B cell (primary cell): ENCODE data around the gene ITGAV. TPM values are rescaled to one million over a fixed set of nuclear protein-coding genes. Genes with fewer than 3 reads are reported as not detected.

Source experiments
- ATAC-seq: fragments of 200-7000 bp; cut with Tn5 transposase; one replicate; pipeline ENCODE4 v1.10.0; 2021; ENCODE audit warnings: low read depth, mild to moderate bottlenecking, moderate number of reproducible peaks, moderate library complexity
- CTCF ChIA-PET: fragments of 350-600 bp; sonication (Branson Sonifier 250); formaldehyde crosslinking; loops from one replicate; lab custom pipeline; 2021; ENCODE audit warnings: antibody characterized with exemption, inconsistent platforms; lab: Charles Lee
- POLR2A ChIA-PET: fragments of 350-600 bp; sonication (Branson Sonifier 250); formaldehyde crosslinking; loops from one replicate; lab custom pipeline; 2021; ENCODE audit warnings: antibody characterized with exemption; lab: Charles Lee
- DNase-seq: peaks from one replicate; pipeline ENCODE4 v3.0.0; 2013
- H2AFZ ChIP-seq: 2 replicates; pipeline ENCODE4 v1.6.1; 2012; ENCODE audit warnings: mild to moderate bottlenecking, low read depth, low read length; ENCODE audit not compliant: insufficient read depth, poor library complexity, severe bottlenecking
- H3K27ac ChIP-seq, 2 donors: 1 replicate in 1 of 2; 2 replicates in 1 of 2; pipeline ENCODE4 v1.5.1; 2012 to 2013; ENCODE audit warnings: low read length in 2 of 2, mild to moderate bottlenecking in 2 of 2, moderate library complexity in 1 of 2
- H3K27me3 ChIP-seq, 4 experiments: fragments of 200-600 bp in 1 of 4; sonication (generic) in 1 of 4; replicated peaks in 1 of 4; 1 replicate in 2 of 4; 2 replicates in 2 of 4; pipeline versions ENCODE4 v1.6.1 to v1.7.0; 2013 to 2016; ENCODE audit warnings: low read length in 3 of 4, mild to moderate bottlenecking in 2 of 4, mixed read lengths in 1 of 4, moderate library complexity in 1 of 4; ENCODE audit not compliant: insufficient read depth in 4 of 4, control insufficient read depth in 3 of 4; ENCODE audit errors: control extremely low read depth in 1 of 4
- H3K36me3 ChIP-seq, 2 experiments: replicated peaks in 1 of 2; 1 replicate in 1 of 2; 2 replicates in 1 of 2; pipeline versions ENCODE4 v1.6.1 to v1.7.1; 2013; ENCODE audit warnings: low read length in 1 of 2; ENCODE audit not compliant: insufficient read depth in 2 of 2, control insufficient read depth in 1 of 2; ENCODE audit errors: control extremely low read depth in 1 of 2, extremely low read depth in 1 of 2
- H3K4me1 ChIP-seq, 2 donors: fragments of 200-600 bp in 1 of 2; sonication (generic) in 1 of 2; 1 replicate in 1 of 2; 2 replicates in 1 of 2; pipeline versions ENCODE4 v1.5.1 to v1.6.1; 2013 to 2017; ENCODE audit warnings: low read length in 2 of 2; ENCODE audit not compliant: control insufficient read depth in 2 of 2, insufficient read depth in 2 of 2
- H3K4me2 ChIP-seq: replicated peaks from 2 replicates; pipeline ENCODE3; 2012; ENCODE audit warnings: mild to moderate bottlenecking, low read depth, low read length; ENCODE audit not compliant: poor library complexity, severe bottlenecking
- H3K4me3 ChIP-seq, 5 experiments: fragments of 200-600 bp in 1 of 5; sonication (generic) in 1 of 5; 1 replicate in 3 of 5; 2 replicates in 2 of 5; pipeline versions ENCODE4 v1.5.1 to v1.7.0; 2011 to 2016; ENCODE audit warnings: low read length in 4 of 5, mild to moderate bottlenecking in 4 of 5, low read depth in 2 of 5, control low read depth in 1 of 5, moderate library complexity in 1 of 5; ENCODE audit not compliant: insufficient read depth in 1 of 5; ENCODE audit errors: control extremely low read depth in 1 of 5, extremely low read depth in 1 of 5
- H3K79me2 ChIP-seq: fragments of 200-600 bp; sonication (generic); one replicate; pipeline ENCODE4 v1.6.0; 2016; ENCODE audit warnings: low read length; ENCODE audit not compliant: control insufficient read depth, insufficient read depth
- H3K9ac ChIP-seq: fragments of 200-600 bp; sonication (generic); 2 replicates; pipeline ENCODE4 v1.6.1; 2017; ENCODE audit warnings: mild to moderate bottlenecking, low read length, moderate library complexity
- H3K9me3 ChIP-seq, 3 donors: one replicate each; pipeline versions ENCODE4 v1.6.1 to v1.7.1; 2013; ENCODE audit warnings: low read length in 2 of 3; ENCODE audit not compliant: control insufficient read depth in 2 of 3, insufficient read depth in 1 of 3; ENCODE audit errors: control extremely low read depth in 1 of 3
- H4K20me1 ChIP-seq: 2 replicates; pipeline ENCODE4 v1.6.0; 2012; ENCODE audit warnings: mild to moderate bottlenecking, low read length; ENCODE audit not compliant: insufficient read depth, control insufficient read depth, poor library complexity, severe bottlenecking
- H3K27ac Mint-ChIP-seq: one replicate; pipeline ENCODE4 v1.8.0; 2021; ENCODE audit warnings: mixed read lengths
- H3K27me3 Mint-ChIP-seq: one replicate; pipeline ENCODE4 v1.8.0; 2021; ENCODE audit warnings: mixed read lengths
- H3K4me1 Mint-ChIP-seq: one replicate; pipeline ENCODE4 v1.8.0; 2021; ENCODE audit warnings: mixed read lengths
- H3K4me3 Mint-ChIP-seq: one replicate; pipeline ENCODE4 v1.8.0; 2021; ENCODE audit warnings: mixed read lengths
- H3K9me3 Mint-ChIP-seq: one replicate; pipeline ENCODE4 v1.8.0; 2022; ENCODE audit warnings: mixed read lengths; ENCODE audit not compliant: insufficient read depth
- EZH2 ChIP-seq: IDR thresholded peaks from 2 replicates; pipeline ENCODE4 v1.6.1; 2012; ENCODE audit warnings: borderline replicate concordance, low read depth, mild to moderate bottlenecking, moderate library complexity, low read length; ENCODE audit not compliant: insufficient read depth, poor library complexity, severe bottlenecking
- WGBS: methylation state at CpG from one replicate; pipeline ENCODE4 v1.1.5; 2013; ENCODE audit warnings: missing lambda C conversion rate; ENCODE audit not compliant: insufficient coverage; 5-methylcytosine and 5-hydroxymethylcytosine counted together
- intact Hi-C: fragments of 100-400 bp; cut with micrococcal nuclease; formaldehyde crosslinking; loops from one replicate; pipeline ENCODE4 v1.10.0; 2022
- polyA plus RNA-seq: library from polyadenylated mRNA; depleted of rRNA; stranded (reverse); fragments of >200 nt; gene quantifications from 2 replicates; pipeline ENCODE4 v1.2.3, GENCODE V29; 2012
- total RNA-seq, 2 donors: library from RNA; stranded (reverse); fragments of 120-200 nt in 1 of 2; gene quantifications; 1 replicate in 1 of 2; 2 replicates in 1 of 2; pipeline versions ENCODE4 v1.2.3 to v1.2.4, GENCODE V29; 2013 to 2022
- TF ChIP-seq, protein P1 (sequence below): fragments of 200-600 bp; IDR thresholded peaks from one replicate; pipeline ENCODE4 v1.8.0; 2022; ENCODE audit warnings: antibody characterized with exemption, mild to moderate bottlenecking

The ITGAV gene
- total and polyA plus RNA-seq, 2 donors (not counting 1 experiment from before 2014, with no cell fraction given), result 0.58 to 3.6 TPM

DNA sequence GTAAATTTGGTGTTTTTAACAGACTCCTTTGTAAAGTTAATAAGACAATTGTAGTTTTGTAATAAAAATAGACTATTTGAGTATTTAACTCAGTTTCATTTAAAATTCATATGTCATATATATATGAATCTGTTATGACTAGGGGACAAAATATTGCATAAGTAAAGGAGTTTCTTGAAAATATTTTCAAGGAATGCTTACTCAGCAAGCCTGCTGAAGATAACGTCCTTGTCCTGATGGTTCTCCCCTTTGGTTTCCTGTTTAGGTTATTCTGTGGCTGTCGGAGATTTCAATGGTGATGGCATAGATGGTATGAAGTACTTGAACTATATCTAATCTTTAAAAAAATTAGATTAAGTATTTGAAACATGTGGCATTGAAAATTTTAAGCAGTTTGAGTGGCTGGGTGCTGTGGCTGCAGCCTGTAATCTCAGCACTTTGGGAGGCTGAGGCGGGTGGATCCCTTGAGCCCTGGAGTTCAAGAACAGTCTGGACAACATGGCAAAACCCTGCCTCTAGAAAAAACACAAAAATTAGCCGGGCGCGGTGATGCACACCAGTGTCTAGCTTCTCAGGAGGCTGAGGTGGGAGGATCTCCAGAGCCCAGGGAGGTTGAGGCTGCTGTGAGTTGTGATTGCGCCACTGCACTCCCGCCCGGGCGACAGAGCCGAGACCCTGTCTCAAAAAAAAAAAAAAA lies 47.1 kb downstream of the ITGAV start:
- CTCF ChIA-PET, result no interaction called here
- no peaks in the 10 kb centered on the region for H3K36me3 ChIP-seq

DNA sequence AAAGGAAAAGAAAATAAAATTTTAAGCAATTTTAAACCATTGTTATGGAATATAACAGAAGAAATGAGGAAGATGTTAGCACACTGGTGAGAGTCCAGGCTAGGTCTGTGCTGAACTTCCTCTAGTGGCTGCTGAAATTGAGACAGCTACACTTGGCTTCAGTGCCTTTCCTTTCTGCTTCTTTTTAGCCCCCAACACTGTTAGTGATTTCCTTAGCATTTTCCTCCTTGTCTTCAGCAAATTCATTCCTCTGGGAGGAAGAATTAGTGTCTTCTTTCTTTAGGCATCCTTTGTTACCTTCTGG lies 47.6 kb downstream of the ITGAV start:
- no peak overlapping the region for H3K9ac ChIP-seq
- no peak overlapping the region for H3K4me3 Mint-ChIP-seq
- no peaks in the 10 kb centered on the region for H3K9me3 Mint-ChIP-seq
- H3K4me2 ChIP-seq, result no peak overlapping the region
- DNase-seq (no peak), ATAC-seq (no peak)
- POLR2A ChIA-PET, result no interaction called here
- H4K20me1 ChIP-seq, result no peaks in the 10 kb centered on the region
- H3K36me3 ChIP-seq, result no peaks in the 10 kb centered on the region
- H3K4me1 ChIP-seq, result no peaks in the 10 kb centered on the region
- H3K9me3 ChIP-seq, result no peaks in the 10 kb centered on the region
- H3K27ac ChIP-seq, result no peak overlapping the region
- H3K4me1 Mint-ChIP-seq, result no peaks in the 10 kb centered on the region
- H3K4me3 ChIP-seq, result no peak overlapping the region
- H3K27ac Mint-ChIP-seq, result no peak overlapping the region
- no peaks in the 10 kb centered on the region for H3K27me3 Mint-ChIP-seq
- TF ChIP-seq, protein P1, sequence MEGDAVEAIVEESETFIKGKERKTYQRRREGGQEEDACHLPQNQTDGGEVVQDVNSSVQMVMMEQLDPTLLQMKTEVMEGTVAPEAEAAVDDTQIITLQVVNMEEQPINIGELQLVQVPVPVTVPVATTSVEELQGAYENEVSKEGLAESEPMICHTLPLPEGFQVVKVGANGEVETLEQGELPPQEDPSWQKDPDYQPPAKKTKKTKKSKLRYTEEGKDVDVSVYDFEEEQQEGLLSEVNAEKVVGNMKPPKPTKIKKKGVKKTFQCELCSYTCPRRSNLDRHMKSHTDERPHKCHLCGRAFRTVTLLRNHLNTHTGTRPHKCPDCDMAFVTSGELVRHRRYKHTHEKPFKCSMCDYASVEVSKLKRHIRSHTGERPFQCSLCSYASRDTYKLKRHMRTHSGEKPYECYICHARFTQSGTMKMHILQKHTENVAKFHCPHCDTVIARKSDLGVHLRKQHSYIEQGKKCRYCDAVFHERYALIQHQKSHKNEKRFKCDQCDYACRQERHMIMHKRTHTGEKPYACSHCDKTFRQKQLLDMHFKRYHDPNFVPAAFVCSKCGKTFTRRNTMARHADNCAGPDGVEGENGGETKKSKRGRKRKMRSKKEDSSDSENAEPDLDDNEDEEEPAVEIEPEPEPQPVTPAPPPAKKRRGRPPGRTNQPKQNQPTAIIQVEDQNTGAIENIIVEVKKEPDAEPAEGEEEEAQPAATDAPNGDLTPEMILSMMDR, result no peak
- no peak for TF ChIP-seq EZH2
- intact Hi-C loops, result no loop called here
- H3K27me3 ChIP-seq, result no peaks in the 10 kb centered on the region
- CTCF ChIA-PET, result no interaction called here
- H2AFZ ChIP-seq, result no peak overlapping the region
- no peaks in the 10 kb centered on the region for H3K79me2 ChIP-seq

More for the DNA sequence above, 47.1 kb downstream of the ITGAV start:
- Histone ChIP-seq H3K27me3 (no peaks in the 10 kb centered on the region), H2AFZ (no peak overlapping the region), H3K4me2 (no peak overlapping the region), H3K4me1 (no peaks in the 10 kb centered on the region), H3K4me3 (no peak overlapping the region), H3K9me3 (no peaks in the 10 kb centered on the region), H3K9ac (no peak overlapping the region), H3K27ac (no peak overlapping the region), H3K79me2 (no peaks in the 10 kb centered on the region), H4K20me1 (no peaks in the 10 kb centered on the region)
- no peaks in the 10 kb centered on the region for H3K4me1 Mint-ChIP-seq
- H3K27ac Mint-ChIP-seq, result no peak overlapping the region
- DNase-seq, result no peak
- POLR2A ChIA-PET, result no interaction called here
- H3K4me3 Mint-ChIP-seq, result no peak overlapping the region
- 90% methylated on average over 2 of the region's 11 CpGs for WGBS
- intact Hi-C loops, result no loop called here
- TF ChIP-seq EZH2, result no peak
- TF ChIP-seq, protein P1, result no peak
- no peak for ATAC-seq
- no peaks in the 10 kb centered on the region for H3K27me3 Mint-ChIP-seq
- H3K9me3 Mint-ChIP-seq, result no peaks in the 10 kb centered on the region
